HepG2 (cell line): ENCODE measurements around the gene KPNA3. TPM values are rescaled to one million over a fixed set of nuclear protein-coding genes. Genes with fewer than 3 reads are reported as not detected.

Experiments
- ASH2L ChIP-seq: fragments of 300-600, 200-600 bp; sonication (generic); IDR thresholded peaks from 2 replicates; pipeline ENCODE4 v1.7.0; 2017; ENCODE audit warnings: low read depth, mild to moderate bottlenecking, moderate library complexity, mixed read lengths, low read length; ENCODE audit not compliant: insufficient read length
- ATF5 ChIP-seq: sonication (generic); formaldehyde crosslinking; IDR thresholded peaks from 2 replicates; pipeline ENCODE4 v1.4.0; 2020; ENCODE audit warnings: mild to moderate bottlenecking, low read depth, missing genetic modification reagents
- BRCA1 ChIP-seq: sonication (generic); formaldehyde crosslinking; IDR thresholded peaks from 2 replicates; pipeline ENCODE4 v1.4.0; 2020; ENCODE audit warnings: missing genetic modification reagents
- DDIT3 ChIP-seq: sonication (generic); formaldehyde crosslinking; IDR thresholded peaks from 2 replicates; pipeline ENCODE4 v1.4.0; 2020; ENCODE audit warnings: mild to moderate bottlenecking, missing genetic modification reagents
- ELF1 ChIP-seq: sonication (generic); formaldehyde crosslinking; IDR thresholded peaks from 2 replicates; pipeline ENCODE4 v1.4.0; 2020; ENCODE audit warnings: missing genetic modification reagents
- ETV5 ChIP-seq: IDR thresholded peaks from 2 replicates; pipeline ENCODE4 v1.6.1; 2018; ENCODE audit warnings: missing biosample characterization, missing genetic modification reagents, inconsistent platforms, borderline replicate concordance
- FOSL1 ChIP-seq: sonication (generic); formaldehyde crosslinking; IDR thresholded peaks from 2 replicates; pipeline ENCODE4 v1.9.0; 2021; ENCODE audit warnings: missing genetic modification reagents, borderline replicate concordance
- ISX ChIP-seq: sonication (generic); formaldehyde crosslinking; conservative IDR thresholded peaks from 2 replicates; pipeline ENCODE4 v1.5.0; 2020; ENCODE audit warnings: missing genetic modification reagents
- KLF12 ChIP-seq: sonication (generic); formaldehyde crosslinking; IDR thresholded peaks from 2 replicates; pipeline ENCODE4 v1.4.0; 2020; ENCODE audit warnings: missing genetic modification reagents, borderline replicate concordance
- MAFK ChIP-seq, 2 experiments: IDR thresholded peaks in 1 of 2; conservative IDR thresholded peaks in 1 of 2; 2 replicates each; pipeline ENCODE4 v1.6.1; 2011; ENCODE audit warnings: improper control_type of control experiment in 2 of 2, low read length in 2 of 2
- MYNN ChIP-seq: sonication (generic); formaldehyde crosslinking; IDR thresholded peaks from 2 replicates; pipeline ENCODE4 v1.4.0; 2020; ENCODE audit warnings: mild to moderate bottlenecking, low read depth, missing genetic modification reagents
- PRMT3 ChIP-seq: sonication (generic); formaldehyde crosslinking; IDR thresholded peaks from 2 replicates; pipeline ENCODE4 v1.8.1; 2022; ENCODE audit warnings: low read depth, mild to moderate bottlenecking, moderate library complexity, missing genetic modification reagents, borderline replicate concordance
- SAFB2 ChIP-seq: sonication (generic); formaldehyde crosslinking; IDR thresholded peaks from 2 replicates; pipeline ENCODE4 v1.5.1; 2020; ENCODE audit warnings: missing genetic modification reagents, low read depth, mild to moderate bottlenecking, borderline replicate concordance
- SMARCE1 ChIP-seq: fragments of 450-650 bp; IDR thresholded peaks from 2 replicates; pipeline ENCODE4 v1.6.1; 2017; ENCODE audit warnings: borderline replicate concordance
- ZBTB1 ChIP-seq: sonication (generic); formaldehyde crosslinking; IDR thresholded peaks from 2 replicates; pipeline ENCODE4 v1.4.0; 2020; ENCODE audit warnings: missing genetic modification reagents, borderline replicate concordance
- ZBTB37 ChIP-seq: sonication (generic); formaldehyde crosslinking; IDR thresholded peaks from 2 replicates; pipeline ENCODE4 v1.4.0; 2020; ENCODE audit warnings: mild to moderate bottlenecking, missing genetic modification reagents
- ZNF207 ChIP-seq: fragments of 450-650 bp; IDR thresholded peaks from 2 replicates; pipeline ENCODE4 v1.6.1; 2016; ENCODE audit warnings: antibody characterized with exemption, borderline replicate concordance
- ZNF275 ChIP-seq: sonication (generic); formaldehyde crosslinking; IDR thresholded peaks from 2 replicates; pipeline ENCODE4 v1.8.0; 2022; ENCODE audit warnings: missing genetic modification reagents, mild to moderate bottlenecking, inconsistent platforms, borderline replicate concordance
- ZNF331 ChIP-seq: sonication (generic); formaldehyde crosslinking; IDR thresholded peaks from 2 replicates; pipeline ENCODE4 v1.4.0; 2020; ENCODE audit warnings: missing genetic modification reagents
- ZNF333 ChIP-seq: sonication (generic); formaldehyde crosslinking; IDR thresholded peaks from 2 replicates; pipeline ENCODE4 v1.4.0; 2020; ENCODE audit warnings: mild to moderate bottlenecking, missing genetic modification reagents, borderline replicate concordance
- ZNF496 ChIP-seq: sonication (generic); formaldehyde crosslinking; IDR thresholded peaks from 2 replicates; pipeline ENCODE4 v1.8.1; 2023; ENCODE audit warnings: mild to moderate bottlenecking, moderate library complexity, missing genetic modification reagents; ENCODE audit not compliant: insufficient replicate concordance
- ZNF558 ChIP-seq: sonication (generic); formaldehyde crosslinking; IDR thresholded peaks from 2 replicates; pipeline ENCODE4 v1.9.0; 2022; ENCODE audit warnings: mild to moderate bottlenecking, missing genetic modification reagents, borderline replicate concordance
- ZNF614 ChIP-seq: IDR thresholded peaks from 2 replicates; pipeline ENCODE4 v1.6.1; 2018; ENCODE audit warnings: missing biosample characterization, missing genetic modification reagents, inconsistent platforms, borderline replicate concordance
- ZNF768 ChIP-seq: sonication (generic); formaldehyde crosslinking; IDR thresholded peaks from 2 replicates; pipeline ENCODE4 v1.4.0; 2020; ENCODE audit warnings: missing genetic modification reagents
- ZNF775 ChIP-seq: sonication (generic); formaldehyde crosslinking; IDR thresholded peaks from 2 replicates; pipeline ENCODE4 v1.4.0; 2020; ENCODE audit warnings: missing genetic modification reagents, mild to moderate bottlenecking, moderate library complexity, borderline replicate concordance
- ZSCAN30 ChIP-seq: sonication (generic); formaldehyde crosslinking; IDR thresholded peaks from 2 replicates; pipeline ENCODE4 v1.5.0; 2020; ENCODE audit warnings: mild to moderate bottlenecking, missing genetic modification reagents
- polyA plus RNA-seq, 8 experiments: library from polyadenylated mRNA; depleted of rRNA in 3 of 8; stranded (reverse) in 7 of 8; unstranded in 1 of 8; fragments of >200 nt; fragmentation: Illumina TruSeq in 4 of 8; extraction: Trizol in 4 of 8; gene quantifications; 2 replicates each; pipeline versions ENCODE4 v1.2.1 to v1.2.3, GENCODE V29; 2011 to 2016; ENCODE audit warnings: low read depth in 4 of 8, missing spikeins in 1 of 8, mixed read lengths in 1 of 8; ENCODE audit not compliant: insufficient read depth in 1 of 8
- total RNA-seq, 5 experiments: library from RNA; depleted of rRNA; stranded (reverse); fragments of >200 nt; fragmentation: Illumina TruSeq; extraction: Trizol; gene quantifications; 2 replicates each; pipeline ENCODE4 v1.2.3, GENCODE V29; 2016; ENCODE audit warnings: low read depth in 1 of 5

KPNA3 gene
- total and polyA plus RNA-seq, 2 of the 13 experiments (the other 11 are each of a cell fraction or from before 2014, with no cell fraction given) = 13.0 to 28.9 TPM

GRCh38 chr13:49690995-49691784 lies 101.3 kb downstream of the KPNA3 start, which contains the start of gene EBPL (continued):
- TF ChIP-seq PRMT3 (CRISPR knock-in tag) = no peak
- TF ChIP-seq ZNF558 (CRISPR knock-in tag) = peak; percentile 94; the same call in 1 of the 2 replicates
- no peak for TF ChIP-seq ZNF207
- TF ChIP-seq ZNF496 = no peak
- TF ChIP-seq MAFK (conservative IDR thresholded peaks at IDR 0.05 in 1 of 2, IDR thresholded peaks at IDR 0.05 in 1 of 2; ENCODE audit: low read length in 2 of 2) = no peak
- peak; percentile 73; the same call in 1 of the 2 replicates for TF ChIP-seq MYNN (CRISPR knock-in tag)
- peak; percentile 54; the same call in 1 of the 2 replicates for TF ChIP-seq SAFB2 (CRISPR knock-in tag)
- TF ChIP-seq ELF1 = peak; percentile 39; the same call in 1 of the 2 replicates
- no peak for TF ChIP-seq ATF5 (CRISPR knock-in tag)
- TF ChIP-seq ZNF614 (CRISPR knock-in tag) = no peak
- no peak for TF ChIP-seq ZSCAN30 (CRISPR knock-in tag)
- peak; percentile 82 for TF ChIP-seq ZBTB37
- TF ChIP-seq ETV5 = peak; percentile 61; the same call in 1 of the 2 replicates
- no peak; the same call in 1 of the 2 replicates for TF ChIP-seq ISX (CRISPR knock-in tag)
- 0 out of 2 replicates have a peak, but pooled peaks have one; percentile 38 for TF ChIP-seq ZBTB1
- peak; percentile 84; the same call in 1 of the 2 replicates for TF ChIP-seq KLF12
- no peak for TF ChIP-seq DDIT3
- peak; percentile 89 for TF ChIP-seq BRCA1 (CRISPR knock-in tag)
- TF ChIP-seq ZNF331 (CRISPR knock-in tag) = peak; percentile 90
- TF ChIP-seq ZNF768 (CRISPR knock-in tag) = peak; percentile 67; the same call in 1 of the 2 replicates
- TF ChIP-seq FOSL1 = no peak
- TF ChIP-seq ZNF333 (CRISPR knock-in tag) = no peak
- TF ChIP-seq ZNF775 (CRISPR knock-in tag) = no peak
- TF ChIP-seq ZNF275 (CRISPR knock-in tag) = no peak; the same call in 1 of the 2 replicates
- TF ChIP-seq SMARCE1 = no peak
- peak; percentile 88 for TF ChIP-seq ASH2L
